ENCODE results near the gene CCNT1.
"Not testable (repeated sequence)": the region's sequence is repeated elsewhere in the genome, so short reads cannot be mapped to it uniquely, and the experiment has no call there.

DNA sequence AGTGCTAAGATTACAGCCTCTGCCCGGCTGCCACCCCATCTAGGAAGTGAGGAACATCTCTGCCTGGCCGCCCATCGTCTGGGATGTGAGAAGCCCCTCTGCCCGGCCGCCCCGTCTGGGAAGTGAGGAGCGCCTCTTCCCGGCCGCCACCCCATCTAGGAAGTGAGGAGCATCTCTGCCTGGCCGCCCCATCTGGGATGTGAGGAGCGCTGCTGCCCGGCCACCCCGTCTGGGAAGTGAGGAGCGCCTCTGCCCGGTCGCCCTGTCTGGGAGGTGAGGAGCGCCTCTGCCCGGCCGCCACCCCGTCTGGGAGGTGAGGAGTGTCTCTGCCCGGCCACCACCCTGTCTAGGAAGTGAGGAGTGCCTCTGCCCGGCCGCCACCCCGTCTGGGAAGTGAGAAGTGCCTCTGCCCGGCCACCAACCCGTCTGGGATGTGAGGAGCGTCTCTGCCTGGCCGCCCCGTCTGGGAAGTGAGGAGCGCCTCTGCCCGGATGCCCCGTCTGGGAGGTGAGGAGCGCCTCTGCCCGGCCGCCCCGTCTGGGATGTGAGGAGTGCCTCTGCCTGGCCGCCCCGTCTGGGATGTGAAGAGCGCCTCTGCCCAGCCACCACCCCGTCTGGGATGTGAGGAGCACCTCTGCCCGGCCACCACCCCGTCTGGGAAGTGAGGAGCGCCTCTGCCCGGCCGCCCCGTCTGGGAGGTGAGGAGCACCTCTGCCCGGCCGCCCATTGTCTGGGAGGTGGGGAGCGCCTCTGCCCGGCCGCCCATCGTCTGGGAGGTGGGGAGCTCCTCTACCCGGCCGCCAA, 74.6 kb downstream of the CCNT1 start:
- TF ChIP-seq, protein P1, sequence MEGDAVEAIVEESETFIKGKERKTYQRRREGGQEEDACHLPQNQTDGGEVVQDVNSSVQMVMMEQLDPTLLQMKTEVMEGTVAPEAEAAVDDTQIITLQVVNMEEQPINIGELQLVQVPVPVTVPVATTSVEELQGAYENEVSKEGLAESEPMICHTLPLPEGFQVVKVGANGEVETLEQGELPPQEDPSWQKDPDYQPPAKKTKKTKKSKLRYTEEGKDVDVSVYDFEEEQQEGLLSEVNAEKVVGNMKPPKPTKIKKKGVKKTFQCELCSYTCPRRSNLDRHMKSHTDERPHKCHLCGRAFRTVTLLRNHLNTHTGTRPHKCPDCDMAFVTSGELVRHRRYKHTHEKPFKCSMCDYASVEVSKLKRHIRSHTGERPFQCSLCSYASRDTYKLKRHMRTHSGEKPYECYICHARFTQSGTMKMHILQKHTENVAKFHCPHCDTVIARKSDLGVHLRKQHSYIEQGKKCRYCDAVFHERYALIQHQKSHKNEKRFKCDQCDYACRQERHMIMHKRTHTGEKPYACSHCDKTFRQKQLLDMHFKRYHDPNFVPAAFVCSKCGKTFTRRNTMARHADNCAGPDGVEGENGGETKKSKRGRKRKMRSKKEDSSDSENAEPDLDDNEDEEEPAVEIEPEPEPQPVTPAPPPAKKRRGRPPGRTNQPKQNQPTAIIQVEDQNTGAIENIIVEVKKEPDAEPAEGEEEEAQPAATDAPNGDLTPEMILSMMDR (IDR thresholded peaks at IDR 0.05 in 2 of 3, conservative IDR thresholded peaks at IDR 0.05 in 1 of 3; ENCODE audit: control insufficient read depth in 2 of 3, extremely low read depth in 1 of 3, insufficient read depth in 1 of 3, low read depth in 3 of 3, low read length in 3 of 3), result not testable (repeated sequence)
- not testable (repeated sequence) for TF ChIP-seq YY1 (IDR thresholded peaks at IDR 0.05; ENCODE audit: low read depth, low read length)
